Cerebellar nuclear complex (tissue), 1 donor: ENCODE data around the gene PPP4R3C.
"Not testable (repeated sequence)": the region's sequence is repeated elsewhere in the genome, so short reads cannot be mapped to it uniquely, and the experiment has no call there.

Experiments used
- DNase-seq, 2 experiments: peaks; one replicate each; lab custom pipeline; 2025; lab: John Stamatoyannopoulos, UW

Gene PPP4R3C

GRCh38 chrX:27463187-27463586, at the start of gene PPP4R3C:
Gene PPP4R3C, minus strand, starts transcription at chrX:27463341. Its CDS starts 45 bp downstream, at chrX:27463296.
- no peak for DNase-seq

- no peak for DNase-seq
Measured at GRCh38 chrX:27491397-27491796, 28.3 kb upstream of the PPP4R3C start.

- DNase-seq, result no peak
Measured at GRCh38 chrX:27466051-27466450, 2.9 kb upstream of the PPP4R3C start.

GRCh38 chrX:27465036-27465435, 1.9 kb upstream of the PPP4R3C start:
- DNase-seq, result no peak

GRCh38 chrX:27459129-27459528, 4.0 kb downstream of the PPP4R3C start:
- DNase-seq, result not testable (repeated sequence)

- not testable (repeated sequence) for DNase-seq
Measured at GRCh38 chrX:27458544-27458943, 4.6 kb downstream of the PPP4R3C start.

GRCh38 chrX:27451324-27451723, 11.8 kb downstream of the PPP4R3C start:
- DNase-seq, result no peak

GRCh38 chrX:27446423-27446822, 16.7 kb downstream of the PPP4R3C start:
- DNase-seq, result no peak

GRCh38 chrX:27445438-27445837, 17.7 kb downstream of the PPP4R3C start:
- no peak for DNase-seq

GRCh38 chrX:27444093-27444908, 18.8 kb downstream of the PPP4R3C start:
- no peak for DNase-seq

- not testable (repeated sequence) for DNase-seq
Measured at GRCh38 chrX:27442392-27442791, 20.7 kb downstream of the PPP4R3C start.

GRCh38 chrX:27439771-27440170, 23.4 kb downstream of the PPP4R3C start:
- no peak for DNase-seq

GRCh38 chrX:27438937-27439336, 24.2 kb downstream of the PPP4R3C start:
- DNase-seq, result no peak

GRCh38 chrX:27435031-27435430, 28.1 kb downstream of the PPP4R3C start:
- no peak for DNase-seq
